GM18870 (cell line): ENCODE data around the gene AFF4.
"Not testable (repeated sequence)": the region's sequence is repeated elsewhere in the genome, so short reads cannot be mapped to it uniquely, and the experiment has no call there.

Experiments used
- ATAC-seq: cut with Tn5 transposase; IDR thresholded peaks from one replicate; pipeline ENCODE4 v1.9.1; 2021; ENCODE audit warnings: moderate library complexity; ENCODE audit not compliant: unreplicated experiment

Gene AFF4

GRCh38 chr5:132961123-132961815 lies 2.2 kb downstream of the AFF4 start:
- not testable (repeated sequence) for ATAC-seq

- ATAC-seq: not testable (repeated sequence)
Observed at GRCh38 chr5:132956166-132956799, 7.2 kb downstream of the AFF4 start.

DNA sequence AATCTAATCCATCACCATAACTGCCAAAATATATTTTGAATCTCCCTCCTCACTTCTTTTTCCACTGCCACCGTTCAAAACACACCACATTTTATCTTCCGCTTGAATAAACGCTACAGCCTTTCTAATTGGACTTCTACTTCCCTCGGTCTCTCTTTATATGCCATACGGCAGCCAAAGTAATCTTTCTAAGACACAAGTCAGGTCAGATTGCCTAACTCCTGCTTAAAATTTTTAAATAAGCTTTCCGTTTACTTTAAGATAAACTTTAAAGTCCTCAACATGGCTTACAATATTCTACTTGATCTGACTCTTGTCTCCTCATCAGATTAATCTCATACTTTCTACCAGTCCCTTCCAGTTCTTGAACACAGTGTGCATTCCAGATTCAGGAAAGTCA lies 9.7 kb downstream of the AFF4 start:
- ATAC-seq: no peak

DNA sequence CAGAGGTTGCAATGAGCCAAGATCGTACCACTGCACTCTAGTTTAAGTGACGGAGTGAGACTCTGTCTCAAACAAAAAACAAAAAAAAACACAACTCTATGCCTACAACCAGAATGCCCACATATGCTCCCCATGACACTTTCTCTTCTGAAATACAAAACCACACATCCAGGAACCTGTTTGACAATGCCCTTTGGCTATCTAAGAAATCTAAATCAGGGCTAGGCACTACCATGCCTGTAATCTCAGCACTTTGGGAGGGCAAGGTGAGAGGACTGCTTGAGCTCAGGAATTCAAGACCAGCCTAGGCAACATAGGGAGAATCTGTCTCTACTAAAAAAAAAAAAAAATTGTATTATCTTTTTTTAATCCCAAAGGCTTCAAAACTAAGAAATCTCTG lies 10.6 kb downstream of the AFF4 start:
- ATAC-seq: no peak

DNA sequence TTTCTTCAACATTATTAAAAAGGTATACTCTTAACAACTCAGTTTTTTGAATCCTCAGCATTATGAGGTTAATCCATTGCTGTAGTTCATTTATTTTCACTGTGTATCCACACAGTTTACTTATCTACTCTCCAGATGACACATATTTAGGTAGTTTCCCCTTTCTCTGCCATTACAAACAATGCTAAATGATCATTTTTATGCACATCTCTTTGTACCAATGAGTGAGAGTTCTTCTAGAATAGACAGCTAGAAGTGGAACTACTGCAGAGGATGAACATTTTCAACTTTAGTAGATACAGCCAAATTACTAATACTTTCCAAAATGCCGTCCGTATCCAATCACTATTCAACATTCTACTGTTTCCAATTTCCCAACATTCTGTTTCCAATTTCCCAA lies 11.5 kb downstream of the AFF4 start:
- no peak for ATAC-seq

DNA sequence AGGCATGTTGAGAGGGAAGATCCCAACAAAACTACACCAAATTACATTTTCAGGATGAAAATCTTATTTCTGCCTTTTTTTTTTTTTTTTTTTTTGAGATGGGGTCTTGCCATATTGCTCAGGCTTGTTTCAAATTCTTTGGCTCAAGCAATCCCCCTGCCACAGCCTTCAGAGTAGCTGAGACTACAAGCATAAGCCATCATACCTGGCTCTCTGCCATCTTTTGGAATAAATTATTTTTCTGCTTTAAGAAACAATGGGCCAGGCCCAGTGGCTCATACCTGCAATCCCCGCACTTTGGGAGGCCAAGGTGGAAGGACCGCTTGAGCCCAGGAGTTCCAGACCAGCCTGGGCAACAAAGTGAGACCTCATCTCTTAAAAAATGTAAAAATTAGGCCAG lies 14.3 kb downstream of the AFF4 start:
- ATAC-seq: no peak

- ATAC-seq: no peak
Observed at GRCh38 chr5:132947671-132948070, 15.8 kb downstream of the AFF4 start.

DNA sequence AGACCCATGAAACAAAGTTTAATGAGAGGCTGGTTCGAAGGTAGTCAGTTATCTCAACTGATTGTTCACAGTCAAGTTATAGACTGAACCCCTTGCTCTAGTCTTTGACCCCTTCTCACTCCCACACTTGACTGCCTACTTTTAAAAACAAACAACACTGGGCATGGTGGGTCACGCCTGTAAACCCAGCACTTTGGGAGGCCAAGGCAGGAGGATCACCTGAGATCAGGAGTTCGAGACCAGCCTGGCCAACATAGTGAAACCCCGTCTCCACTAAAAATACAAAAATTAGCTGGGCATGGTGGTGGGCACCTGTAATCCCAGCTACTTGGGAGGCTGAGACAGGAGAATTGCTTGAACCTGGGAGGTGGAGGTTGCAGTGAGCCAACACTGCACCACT lies 18.1 kb downstream of the AFF4 start:
- not testable (repeated sequence) for ATAC-seq

DNA sequence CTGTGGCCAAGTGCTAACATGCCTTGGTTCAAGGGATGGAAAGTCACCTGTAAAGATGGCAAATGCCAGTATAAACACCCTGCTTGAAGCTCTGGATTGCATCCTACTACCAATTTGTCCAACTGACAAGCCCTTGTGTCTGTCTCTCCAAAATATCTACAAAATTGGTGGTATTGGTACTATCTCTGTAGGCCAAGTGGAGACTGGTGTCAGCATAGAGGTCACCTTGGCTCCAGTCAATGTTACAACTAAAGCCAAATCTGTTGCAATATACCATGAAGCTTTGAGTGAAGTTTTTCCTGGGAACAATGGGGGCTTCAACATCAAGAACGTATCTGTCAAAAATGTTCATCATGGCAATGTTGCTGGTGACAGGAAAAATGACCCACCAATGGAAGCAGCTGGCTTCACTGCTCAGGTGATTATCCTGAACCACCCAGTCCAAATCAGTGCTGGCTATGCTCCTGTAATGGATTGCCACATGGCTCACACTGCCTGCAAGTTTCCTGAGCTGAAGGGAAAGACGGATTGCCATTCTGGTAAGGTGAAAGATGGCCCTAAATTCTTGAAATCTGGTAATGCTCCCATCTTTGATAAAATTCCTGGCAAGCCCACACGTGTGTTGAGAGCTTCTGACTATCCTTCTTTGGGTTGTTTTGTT lies 19.9 kb downstream of the AFF4 start:
- ATAC-seq: no peak

DNA sequence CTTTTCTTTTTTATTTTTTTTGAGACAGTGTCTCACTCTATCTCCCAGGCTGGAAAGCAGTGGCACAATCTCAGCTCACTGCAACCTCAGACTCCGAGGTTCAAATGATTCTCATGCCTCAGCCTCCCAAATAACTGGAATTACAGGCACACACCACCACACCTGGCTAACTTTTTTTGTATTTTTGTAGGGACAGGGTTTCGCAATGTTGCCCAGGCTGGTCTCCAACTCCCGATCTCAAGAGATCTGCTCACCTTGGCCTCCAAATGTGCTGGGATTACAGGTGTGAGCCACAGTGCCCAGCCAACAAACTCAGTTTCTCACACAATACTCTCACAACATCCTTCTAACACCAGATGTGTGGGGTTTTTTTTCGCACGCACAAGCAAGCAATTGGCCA lies 22.1 kb downstream of the AFF4 start:
- no peak for ATAC-seq

GRCh38 chr5:132928062-132928407 lies 35.4 kb downstream of the AFF4 start:
- ATAC-seq: no peak

- ATAC-seq: no peak
Observed at GRCh38 chr5:132927355-132928061, 35.9 kb downstream of the AFF4 start.

GRCh38 chr5:132926437-132926836 lies 37.0 kb downstream of the AFF4 start:
- ATAC-seq: no peak

GRCh38 chr5:132916086-132916485 lies 47.3 kb downstream of the AFF4 start:
- ATAC-seq: no peak

DNA sequence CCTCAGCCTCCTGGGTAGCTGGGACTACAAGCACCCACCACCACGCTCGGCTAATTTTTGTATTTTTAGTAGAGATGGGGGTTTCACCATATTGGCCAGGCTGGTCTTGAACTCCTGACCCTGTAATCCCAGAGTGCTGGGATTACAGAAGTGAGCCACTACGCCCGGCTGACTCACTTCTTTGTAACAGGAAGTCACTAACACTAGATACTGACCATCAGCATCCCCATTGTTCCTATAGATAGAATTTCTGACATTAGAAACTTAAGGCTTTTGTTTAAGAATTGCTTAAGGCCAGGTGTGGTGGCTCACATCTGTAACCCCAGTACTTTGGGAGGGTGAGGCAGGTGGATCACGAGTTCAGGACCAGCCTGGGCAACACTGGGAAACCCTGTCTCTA lies 47.8 kb downstream of the AFF4 start:
- no peak for ATAC-seq

GRCh38 chr5:132909702-132910101 lies 53.7 kb downstream of the AFF4 start:
- ATAC-seq: no peak

GRCh38 chr5:132907161-132907560 lies 56.3 kb downstream of the AFF4 start:
- no peak for ATAC-seq

- no peak for ATAC-seq
Observed at GRCh38 chr5:132905938-132906337, 57.5 kb downstream of the AFF4 start.

- ATAC-seq: no peak
Observed at GRCh38 chr5:132901730-132902129, 61.7 kb downstream of the AFF4 start.

DNA sequence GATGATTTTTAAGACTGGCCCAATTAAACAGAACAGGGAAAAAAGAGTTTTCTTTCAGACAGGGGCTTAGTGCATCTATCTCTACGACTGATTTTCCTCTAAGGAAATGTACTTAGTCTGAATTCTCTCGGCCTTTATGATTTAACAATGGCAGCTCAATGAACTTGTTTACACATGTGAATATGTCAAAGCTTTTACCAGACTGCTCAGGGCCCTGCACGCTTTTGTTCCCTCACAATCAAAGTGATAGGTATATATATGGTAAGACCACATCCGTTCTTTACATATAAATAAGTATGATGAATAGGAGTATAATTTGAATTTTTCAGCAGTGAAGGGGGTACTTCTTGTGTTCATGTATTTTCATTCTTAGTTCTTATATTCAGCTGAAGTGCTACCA lies 62.4 kb downstream of the AFF4 start:
- no peak for ATAC-seq

DNA sequence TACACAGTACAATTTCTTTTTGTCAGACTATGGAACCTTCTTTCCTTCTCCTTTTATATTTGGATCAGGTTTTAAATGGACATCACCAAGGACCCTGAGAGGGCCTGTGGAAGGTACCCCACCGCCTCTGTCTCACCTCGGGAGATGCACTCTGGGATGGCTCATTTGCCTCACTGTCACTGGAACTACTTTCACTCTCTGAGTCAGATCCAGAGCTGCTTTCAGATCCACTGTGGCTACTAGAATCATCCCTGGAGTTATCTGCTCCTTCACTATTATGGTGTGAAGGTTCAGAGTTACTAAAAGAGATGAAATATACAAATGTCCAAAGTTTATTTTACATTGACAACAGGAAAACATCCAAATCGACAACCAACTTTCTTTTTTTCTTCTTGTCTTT lies 65.3 kb downstream of the AFF4 start:
- no peak for ATAC-seq

DNA sequence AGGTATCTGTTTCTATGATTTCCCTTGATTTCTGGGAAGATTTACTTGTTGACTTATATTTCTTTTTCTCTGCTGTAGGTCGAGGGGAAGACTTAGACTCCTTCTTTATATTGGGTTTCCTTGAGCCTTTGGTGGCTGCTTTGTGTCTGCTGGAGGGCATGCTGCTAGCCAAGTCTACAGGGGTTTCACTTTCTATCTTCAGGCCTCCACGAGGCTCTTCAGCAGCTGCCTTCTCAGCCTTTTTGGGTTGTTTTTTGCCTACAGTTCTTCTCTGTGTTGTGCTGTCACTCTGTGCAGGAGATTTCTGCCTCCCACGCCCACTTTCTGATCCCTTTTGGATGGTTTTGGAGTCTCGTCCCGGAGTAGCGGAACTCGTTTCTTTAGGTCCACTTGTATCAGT lies 66.7 kb downstream of the AFF4 start:
- ATAC-seq: no peak
